ENCODE data around the gene RC3H1. TPM values are rescaled to one million over a fixed set of nuclear protein-coding genes. Genes with fewer than 3 reads are reported as not detected.

The RC3H1 gene
- total and polyA plus RNA-seq, 4 donors = 2.0 to 20.7 (median 9.7) TPM

- no peak for TF ChIP-seq ATF3 (IDR thresholded peaks at IDR 0.05)
- TF ChIP-seq RXRA (IDR thresholded peaks at IDR 0.05) = no peak
- TF ChIP-seq HNF4A (conservative IDR thresholded peaks at IDR 0.05) = no peak
- TF ChIP-seq SP1 (IDR thresholded peaks at IDR 0.05) = no peak
- TF ChIP-seq GABPA (IDR thresholded peaks at IDR 0.05 in 1 of 2, conservative IDR thresholded peaks at IDR 0.05 in 1 of 2) = no peak
- no peak for TF ChIP-seq EGR1 (IDR thresholded peaks at IDR 0.05; ENCODE audit: low read depth in 2 of 2)
- no peak for TF ChIP-seq NR2F2 (IDR thresholded peaks at IDR 0.05)
- no peak for TF ChIP-seq REST (IDR thresholded peaks at IDR 0.05)
- TF ChIP-seq TAF1 (conservative IDR thresholded peaks at IDR 0.05) = no peak
- no peak for TF ChIP-seq ZBTB33 (IDR thresholded peaks at IDR 0.05)
- TF ChIP-seq JUND (IDR thresholded peaks at IDR 0.05) = no peak
- no peak for TF ChIP-seq FOXA1 (IDR thresholded peaks at IDR 0.05)
- no peak for TF ChIP-seq CTCF (IDR thresholded peaks at IDR 0.05; ENCODE audit: low read depth, low read length, missing input control)
- TF ChIP-seq YY1 (IDR thresholded peaks at IDR 0.05) = no peak
- TF ChIP-seq FOXA2 (IDR thresholded peaks at IDR 0.05) = no peak
- H3K4me3 ChIP-seq (ENCODE audit: low read depth in 1 of 3, low read length in 3 of 3) = no peak overlapping the region
- 92% methylated on average over 4 of the region's 4 CpGs for WGBS
- peaks cover 0 to 3% (median 0%) of the 10 kb centered on the region in 4 donors for H3K4me1 ChIP-seq (ENCODE audit: control insufficient read depth in 4 of 4, insufficient read depth in 4 of 4, low read length in 3 of 4)
- peaks cover 10 to 54% (median 46%) of the 10 kb centered on the region in 4 donors for H3K36me3 ChIP-seq (ENCODE audit: control insufficient read depth in 4 of 4, insufficient read depth in 3 of 4, low read depth in 1 of 4, low read length in 3 of 4)
- no peaks in the 10 kb centered on the region for H3K9me3 ChIP-seq (ENCODE audit: control insufficient read depth in 4 of 4, low read length in 3 of 4)
- H3K27me3 ChIP-seq (ENCODE audit: control insufficient read depth in 4 of 4, insufficient read depth in 4 of 4, low read length in 3 of 4) = no peaks in the 10 kb centered on the region
- no peak overlapping the region for H3K9ac ChIP-seq (ENCODE audit: low read depth in 1 of 2, low read length in 2 of 2)
- no peak overlapping the region for H3K27ac ChIP-seq (ENCODE audit: low read depth in 1 of 2, low read length in 2 of 2)
- DNase-seq (ENCODE audit: low spot score) = no peak
Measured at GRCh38 chr1:173946380-173946921, 75.7 kb downstream of the RC3H1 start.

GRCh38 chr1:173937062-173937461 lies 85.1 kb downstream of the RC3H1 start:
- H3K36me3 ChIP-seq (ENCODE audit: control insufficient read depth in 4 of 4, insufficient read depth in 3 of 4, low read depth in 1 of 4, low read length in 3 of 4) = peaks cover 4 to 25% (median 21%) of the 10 kb centered on the region in 4 donors
- 66% methylated on average over 2 of the region's 2 CpGs for WGBS
- H3K27me3 ChIP-seq (ENCODE audit: control insufficient read depth in 4 of 4, insufficient read depth in 4 of 4, low read length in 3 of 4) = no peaks in the 10 kb centered on the region
- H3K27ac ChIP-seq (ENCODE audit: low read depth in 1 of 2, low read length in 2 of 2) = no peak overlapping the region
- peaks cover 0 to 14% (median 4%) of the 10 kb centered on the region in 4 donors for H3K4me1 ChIP-seq (ENCODE audit: control insufficient read depth in 4 of 4, insufficient read depth in 4 of 4, low read length in 3 of 4)
- H3K9me3 ChIP-seq (ENCODE audit: control insufficient read depth in 4 of 4, low read length in 3 of 4) = no peaks in the 10 kb centered on the region
- DNase-seq (ENCODE audit: low spot score) = no peak
- H3K9ac ChIP-seq (ENCODE audit: low read depth in 1 of 2, low read length in 2 of 2) = no peak overlapping the region
- H3K4me3 ChIP-seq (ENCODE audit: low read depth in 1 of 3, low read length in 3 of 3) = no peak overlapping the region
- TF ChIP-seq SP1 (IDR thresholded peaks at IDR 0.05) (no peak), YY1 (IDR thresholded peaks at IDR 0.05) (no peak), HNF4G (IDR thresholded peaks at IDR 0.05) (no peak), CTCF (IDR thresholded peaks at IDR 0.05; ENCODE audit: low read depth, low read length, missing input control) (no peak), ATF3 (IDR thresholded peaks at IDR 0.05) (no peak), RAD21 (IDR thresholded peaks at IDR 0.05) (no peak), TAF1 (conservative IDR thresholded peaks at IDR 0.05) (no peak), RXRA (IDR thresholded peaks at IDR 0.05) (no peak), MAX (IDR thresholded peaks at IDR 0.05) (no peak), EGR1 (IDR thresholded peaks at IDR 0.05; ENCODE audit: low read depth in 2 of 2) (no peak), HNF4A (conservative IDR thresholded peaks at IDR 0.05) (no peak)

All from liver (tissue), 9 donors.